GM19452 (cell line): ENCODE results near the gene CBFB.
"Not testable (repeated sequence)": the region's sequence is repeated elsewhere in the genome, so short reads cannot be mapped to it uniquely, and the experiment has no call there.

Source experiments
- ATAC-seq: cut with Tn5 transposase; IDR thresholded peaks from one replicate; pipeline ENCODE4 v1.9.1; 2021; ENCODE audit not compliant: unreplicated experiment

The CBFB gene

DNA sequence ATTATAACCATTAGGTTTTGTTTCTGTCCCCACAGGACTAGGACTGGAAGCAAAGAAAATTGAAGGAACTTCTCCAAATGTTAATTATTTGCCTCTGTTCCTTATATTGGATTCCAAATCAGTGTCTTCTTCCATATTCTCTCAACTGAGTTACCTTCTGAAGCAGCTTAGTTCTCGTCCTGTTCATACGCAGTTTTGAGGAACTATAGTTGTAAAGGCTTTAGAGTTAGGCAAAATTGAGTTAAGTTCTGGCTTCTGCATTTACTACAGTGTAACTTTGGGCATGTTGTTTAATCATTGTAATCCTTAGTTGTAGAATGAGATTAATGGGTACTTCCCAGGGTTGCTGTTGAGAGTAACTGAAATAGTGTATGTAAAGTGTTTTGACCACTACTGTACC, 11.2 kb downstream of the CBFB start:
- ATAC-seq: no peak

DNA sequence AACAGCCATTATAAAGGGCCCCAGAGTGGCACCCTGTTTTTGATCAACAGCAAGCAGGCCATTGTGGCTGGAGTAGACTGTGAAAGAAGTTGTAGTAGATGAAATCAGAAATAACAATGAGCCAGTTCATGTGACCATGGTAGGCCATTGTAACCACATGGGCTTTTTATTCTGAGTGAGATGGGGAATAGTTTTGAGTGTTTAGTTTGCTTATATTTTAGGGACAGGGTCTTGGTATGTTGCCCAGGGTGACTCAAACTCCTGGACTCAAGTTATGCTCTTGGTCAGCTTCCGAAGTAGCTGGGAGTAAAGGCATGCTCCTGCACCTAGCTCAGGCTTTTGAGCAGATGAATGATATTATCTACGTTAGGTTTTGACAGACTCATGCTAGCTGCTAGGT, 12.0 kb downstream of the CBFB start:
- no peak for ATAC-seq

DNA sequence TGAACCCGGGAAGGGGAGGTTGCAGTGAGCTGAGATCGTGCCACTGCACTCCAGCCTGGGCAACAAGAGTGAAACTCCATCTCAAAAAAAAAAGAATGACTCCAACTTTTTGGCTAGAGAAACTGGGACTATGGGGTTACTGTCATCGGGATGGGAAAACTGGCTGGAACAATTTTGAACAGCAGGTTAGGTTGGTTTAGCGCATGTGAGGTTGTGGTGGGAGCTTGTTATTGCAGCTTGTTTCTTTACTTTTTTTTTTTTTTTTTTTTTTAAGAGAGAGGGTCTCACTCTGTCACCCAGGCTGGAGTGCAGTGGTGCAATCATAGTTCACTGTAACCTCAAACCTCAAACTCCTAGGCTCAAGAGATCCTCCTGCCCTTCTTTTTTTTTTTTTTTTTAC, 12.6 kb downstream of the CBFB start:
- ATAC-seq: not testable (repeated sequence)

DNA sequence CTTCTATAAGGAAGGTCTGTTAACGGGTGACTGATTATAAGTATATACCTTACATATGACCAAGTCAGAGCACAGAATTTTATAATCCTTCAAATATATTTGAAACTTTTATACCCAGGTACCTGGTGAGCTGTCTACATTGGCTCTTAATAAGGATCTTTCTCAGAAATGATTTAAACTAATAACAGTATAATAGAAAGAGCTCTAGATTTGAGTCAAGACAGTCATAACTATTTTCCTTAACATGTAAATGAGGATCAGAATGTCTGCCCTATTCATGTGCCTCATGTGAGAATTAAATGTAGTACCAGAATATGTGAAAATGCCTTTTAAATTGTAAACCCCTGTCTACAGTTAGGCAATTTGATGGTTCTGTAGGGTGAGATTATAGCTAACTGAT, 14.5 kb downstream of the CBFB start:
- no peak for ATAC-seq

DNA sequence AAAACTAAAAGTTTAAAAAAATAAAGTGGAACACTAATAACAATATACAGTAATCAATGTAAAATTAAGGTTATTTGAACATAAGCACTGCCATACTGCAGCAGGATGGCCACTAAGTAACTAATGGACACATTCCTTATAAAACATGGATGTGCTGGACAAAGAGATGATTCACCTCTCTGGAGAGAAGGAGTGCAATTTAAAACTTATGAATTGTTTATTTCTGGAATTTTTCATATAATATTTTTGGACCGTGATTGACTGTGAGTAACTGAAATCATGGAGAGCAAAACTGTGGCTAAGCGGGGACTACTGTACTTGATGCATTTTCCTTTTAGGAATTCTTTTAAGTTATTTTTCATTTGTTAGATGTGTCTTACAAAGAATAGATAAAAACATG, 21.8 kb downstream of the CBFB start:
- ATAC-seq: no peak

DNA sequence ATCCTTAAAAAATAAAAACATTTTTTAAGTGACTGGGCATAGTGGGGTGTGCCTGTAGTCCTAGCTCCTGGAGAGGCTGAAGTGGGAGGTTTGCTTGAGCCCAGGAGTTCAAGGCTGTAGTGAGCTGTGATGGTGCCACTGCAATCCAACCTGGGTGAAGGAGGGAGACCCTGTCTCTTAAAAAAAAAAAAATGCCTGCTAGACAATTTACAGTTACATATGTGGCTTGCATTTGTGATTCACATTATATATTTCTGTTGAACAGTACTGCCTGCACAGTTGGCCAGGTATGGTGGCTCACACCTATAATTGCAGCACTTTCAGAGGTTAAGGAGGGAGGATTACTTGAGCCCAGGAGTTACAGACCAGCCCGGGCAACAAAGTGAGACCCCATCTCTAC, 23.4 kb downstream of the CBFB start:
- no peak for ATAC-seq

DNA sequence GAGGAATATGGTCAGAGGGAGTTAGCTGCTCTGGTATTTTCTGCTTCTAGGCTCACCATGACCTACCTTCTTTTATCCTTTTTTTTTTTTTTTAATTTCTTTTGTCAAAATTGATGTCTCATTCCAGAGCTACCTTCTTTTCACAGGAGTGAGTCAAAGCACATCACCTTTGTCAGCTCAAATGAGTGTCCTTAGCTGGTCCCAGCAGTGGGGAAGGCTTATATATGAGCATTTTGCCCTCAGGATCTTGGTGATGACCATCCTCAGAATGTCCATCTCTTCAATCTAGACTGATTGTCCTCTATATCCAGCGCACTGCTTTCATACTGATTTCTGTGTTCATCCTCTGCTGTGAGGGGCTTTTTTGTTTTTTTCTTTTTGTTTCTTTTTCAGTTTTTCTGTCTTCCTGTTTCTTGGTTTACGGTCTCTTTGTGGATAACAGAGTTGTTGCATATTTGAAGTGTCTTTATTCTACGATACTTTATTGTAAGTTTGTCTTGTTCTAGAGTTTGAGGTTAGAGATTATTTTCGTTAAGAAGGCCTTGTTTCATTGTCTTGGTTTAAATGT, 24.9 kb downstream of the CBFB start:
- no peak for ATAC-seq

DNA sequence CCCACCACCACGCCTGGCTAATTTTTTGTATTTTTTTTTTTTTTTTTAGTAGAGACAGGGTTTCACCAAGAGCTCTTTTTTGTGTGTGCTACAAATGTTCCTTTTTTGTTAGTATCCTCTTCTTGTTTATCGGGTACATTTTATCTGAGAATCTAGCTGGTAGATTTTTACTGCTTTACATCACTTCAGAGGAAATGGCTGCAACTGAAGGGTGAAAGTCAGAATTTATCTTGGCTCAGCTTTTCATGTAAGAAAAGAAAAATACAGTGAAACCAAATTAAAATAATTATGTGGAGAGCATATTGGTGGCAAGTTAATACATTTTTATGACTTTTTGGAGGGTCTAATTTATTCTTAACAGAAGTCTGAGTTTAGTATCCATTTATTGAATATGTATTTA, 26.0 kb downstream of the CBFB start:
- no peak for ATAC-seq

DNA sequence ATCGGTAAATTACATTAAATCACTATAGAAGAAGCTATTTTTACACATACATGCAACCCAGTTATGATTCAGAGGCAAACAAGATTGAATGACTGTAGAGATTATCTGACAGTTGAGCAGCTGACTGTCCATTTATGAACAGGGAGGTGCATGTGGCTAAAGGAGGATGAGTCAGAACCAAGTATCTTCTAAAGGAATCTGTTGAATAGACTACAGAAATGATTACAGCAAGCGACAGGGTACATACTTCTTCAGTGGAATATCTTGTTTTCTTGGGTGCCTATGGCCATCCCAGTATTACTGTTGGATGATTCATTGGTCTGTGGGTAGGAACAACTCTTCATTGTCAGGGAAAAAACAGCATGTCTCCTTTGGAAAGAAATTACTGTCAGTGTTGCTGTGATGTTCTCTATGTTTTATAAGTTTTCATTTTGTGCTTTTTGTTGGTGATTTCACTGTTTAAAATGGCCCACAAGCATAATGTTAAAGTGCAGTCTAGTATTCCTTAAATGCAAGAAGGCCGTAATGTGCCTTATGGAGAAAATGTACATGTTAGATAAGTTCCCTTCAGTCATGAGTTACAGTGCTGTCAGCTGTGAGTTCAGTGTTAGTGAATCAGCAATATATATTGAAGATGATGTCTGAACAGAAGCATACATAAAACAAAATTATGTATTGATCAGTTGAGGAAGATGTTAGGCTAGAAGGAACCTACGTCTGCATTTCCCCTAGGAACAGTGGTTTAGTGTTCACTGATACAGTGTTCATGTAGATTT, 27.0 kb downstream of the CBFB start:
- ATAC-seq: no peak

DNA sequence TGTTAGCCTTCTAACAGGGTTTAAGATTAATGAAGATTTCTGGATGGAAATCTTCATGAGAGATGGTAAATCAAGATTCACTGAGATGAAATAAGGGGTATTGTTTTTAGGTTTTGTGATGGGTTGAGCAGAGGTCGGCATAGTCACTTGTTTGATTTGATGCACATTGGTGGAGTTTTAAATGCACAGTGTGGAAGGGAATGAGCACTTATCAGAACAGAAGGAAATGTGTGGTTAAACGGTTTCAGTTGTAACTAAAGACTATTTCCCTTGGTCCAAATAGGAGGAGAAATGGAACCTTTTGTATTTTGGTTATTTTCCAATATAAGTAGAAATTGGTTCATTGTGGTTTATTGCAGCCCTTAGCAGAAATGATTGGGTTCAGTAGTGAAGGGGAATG, 34.1 kb downstream of the CBFB start:
- ATAC-seq: no peak

DNA sequence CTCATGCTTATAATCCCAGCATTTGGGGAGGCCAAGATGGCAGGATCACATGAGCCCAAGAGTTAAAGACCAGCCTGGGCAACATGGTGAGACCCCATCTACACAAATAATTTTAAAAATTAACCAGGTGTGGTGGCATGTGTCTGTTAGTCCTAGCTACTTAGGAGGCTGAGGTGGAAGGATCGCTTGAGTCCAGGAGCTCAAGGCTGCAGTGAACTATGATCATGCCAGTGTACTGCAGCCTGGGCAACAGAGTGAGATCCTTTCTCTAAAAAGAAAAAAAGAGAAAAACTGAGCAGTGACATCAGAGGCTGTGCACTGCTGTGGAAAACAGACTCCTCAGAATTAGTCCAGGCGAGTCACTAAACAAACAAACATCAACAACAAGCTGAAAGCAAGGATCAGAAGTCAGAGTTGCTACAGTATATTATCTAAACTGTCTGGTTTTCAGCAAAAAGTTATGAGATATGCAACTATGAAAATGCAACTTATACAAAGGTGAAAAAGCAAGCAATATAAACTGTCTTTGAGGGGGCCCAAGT, 39.3 kb downstream of the CBFB start:
- ATAC-seq: no peak

DNA sequence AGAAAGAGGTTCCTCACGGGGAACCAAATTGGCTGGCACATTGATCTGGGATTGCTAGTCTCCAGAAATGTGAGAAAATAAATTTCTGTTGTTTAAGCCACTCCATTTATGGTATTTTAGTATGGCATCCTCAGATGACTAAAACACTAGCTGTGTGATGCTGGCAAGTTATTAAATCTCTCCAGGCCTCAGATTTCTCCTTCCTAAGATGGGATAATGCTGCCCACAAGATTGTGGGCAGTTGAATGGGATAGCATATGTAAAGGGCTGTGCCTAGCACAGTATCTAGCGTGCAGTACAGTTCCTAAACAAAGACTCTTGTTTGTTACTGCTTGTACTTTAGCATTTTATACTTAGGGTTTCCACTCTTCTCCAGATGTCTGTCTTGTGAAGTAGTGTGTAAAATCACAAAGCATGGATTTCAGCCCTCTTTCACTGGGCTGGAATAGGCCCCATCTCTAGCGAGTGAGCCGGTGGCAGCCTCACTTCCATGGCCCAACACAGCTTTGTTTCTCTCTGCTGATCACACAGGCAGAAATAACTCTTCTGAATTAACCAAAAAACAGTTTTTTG, 42.6 kb downstream of the CBFB start:
- ATAC-seq: no peak

DNA sequence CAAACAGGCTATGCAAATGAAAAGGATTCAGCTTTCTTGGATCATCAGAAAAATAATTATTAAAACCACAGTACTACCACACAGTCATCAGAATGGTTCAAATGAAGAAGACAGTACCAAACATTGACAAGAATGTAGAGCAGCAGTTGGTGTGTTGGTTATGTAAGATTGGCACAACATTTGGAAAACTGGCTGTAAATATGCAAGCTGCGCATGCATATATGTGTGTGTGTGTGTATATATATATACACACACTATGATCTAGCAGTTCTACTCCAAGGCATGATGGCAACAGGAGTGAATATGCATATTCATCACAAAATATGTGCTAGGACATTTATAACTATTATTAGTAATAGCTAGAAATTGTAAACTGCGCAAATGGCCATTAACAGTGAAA, 46.4 kb downstream of the CBFB start:
- no peak for ATAC-seq

DNA sequence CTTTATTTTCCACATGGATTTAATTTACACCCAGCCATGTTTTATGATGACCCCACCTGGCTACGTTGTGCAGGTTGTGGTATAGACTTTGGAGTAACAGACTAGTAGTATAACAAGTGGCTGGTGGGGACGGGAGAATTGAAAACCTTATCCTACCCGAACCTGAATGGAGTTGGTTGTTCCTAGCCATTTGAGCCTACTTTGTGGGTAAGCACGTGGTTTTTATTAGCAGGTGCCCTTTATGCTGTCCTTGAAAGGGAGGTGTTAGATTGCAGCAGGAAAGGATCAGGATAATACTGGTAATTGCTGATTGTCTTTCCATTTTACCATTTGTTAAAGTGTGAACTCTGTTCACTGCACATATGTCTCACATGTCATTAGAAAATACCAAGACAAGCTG, 48.9 kb downstream of the CBFB start:
- ATAC-seq: no peak

DNA sequence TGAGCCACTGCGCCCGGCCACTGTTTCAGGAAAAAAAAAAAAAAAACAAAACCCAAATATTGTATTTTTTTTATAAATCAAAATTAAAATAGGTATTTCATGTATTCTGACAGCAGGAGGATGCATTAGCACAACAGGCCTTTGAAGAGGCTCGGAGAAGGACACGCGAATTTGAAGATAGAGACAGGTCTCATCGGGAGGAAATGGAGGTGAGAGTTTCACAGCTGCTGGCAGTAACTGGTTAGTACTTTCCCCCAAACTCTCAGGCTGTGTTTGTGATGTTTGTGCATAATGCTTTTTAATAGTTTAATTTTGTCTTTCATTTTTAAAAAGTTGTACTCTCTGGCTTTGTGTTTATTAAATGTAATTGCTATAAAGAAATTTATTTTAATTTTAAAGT, 53.2 kb downstream of the CBFB start:
- no peak for ATAC-seq

DNA sequence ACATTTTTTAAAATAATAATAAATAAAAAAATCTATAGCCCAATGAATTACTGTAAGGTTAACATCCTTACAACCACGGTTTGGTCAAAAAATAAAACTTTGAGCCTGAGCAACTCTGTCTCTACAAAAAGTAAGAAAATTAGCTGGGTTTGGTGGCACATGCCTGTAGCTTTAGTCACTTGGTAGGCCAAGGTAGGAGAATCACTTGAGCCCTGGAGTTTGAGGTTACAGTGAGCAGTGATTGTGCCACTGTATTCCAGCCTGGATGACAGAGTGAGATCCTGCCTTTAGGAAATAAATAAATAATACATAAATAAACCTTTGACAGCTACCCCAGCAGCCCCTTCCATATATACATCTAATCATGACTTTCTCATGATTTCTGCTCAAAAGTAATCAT, 53.9 kb downstream of the CBFB start:
- no peak for ATAC-seq

DNA sequence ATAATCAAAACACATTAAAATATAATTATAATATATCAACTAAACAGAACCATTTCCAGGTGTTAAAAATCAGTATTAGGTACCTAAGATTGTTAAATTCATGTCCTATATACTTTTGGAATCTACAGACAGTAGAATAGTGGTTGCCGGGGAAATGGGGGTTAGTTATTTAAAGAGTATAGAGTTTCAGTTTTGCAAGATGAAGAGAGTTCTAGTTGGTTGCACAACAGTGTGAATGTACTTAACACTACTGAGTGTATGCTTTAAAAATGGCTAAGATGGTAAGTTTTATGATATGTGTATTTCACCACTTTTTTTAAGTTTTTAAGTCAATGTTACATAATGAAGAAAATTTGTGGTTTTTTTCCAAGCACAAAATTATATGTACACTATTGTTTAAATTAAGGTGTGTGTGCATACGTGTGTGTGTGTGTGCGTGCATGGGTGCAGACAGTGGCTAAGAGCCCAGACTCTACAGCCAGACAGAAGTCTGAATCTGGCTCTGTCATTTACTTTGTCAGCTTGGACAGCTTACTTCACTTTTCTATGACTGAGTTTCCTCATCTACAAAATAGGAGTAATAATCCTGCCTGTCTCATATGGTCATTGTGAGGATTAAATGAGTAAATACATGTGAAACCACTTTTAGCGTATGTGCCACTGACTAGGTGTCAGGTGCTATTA, 55.5 kb downstream of the CBFB start:
- ATAC-seq: no peak

DNA sequence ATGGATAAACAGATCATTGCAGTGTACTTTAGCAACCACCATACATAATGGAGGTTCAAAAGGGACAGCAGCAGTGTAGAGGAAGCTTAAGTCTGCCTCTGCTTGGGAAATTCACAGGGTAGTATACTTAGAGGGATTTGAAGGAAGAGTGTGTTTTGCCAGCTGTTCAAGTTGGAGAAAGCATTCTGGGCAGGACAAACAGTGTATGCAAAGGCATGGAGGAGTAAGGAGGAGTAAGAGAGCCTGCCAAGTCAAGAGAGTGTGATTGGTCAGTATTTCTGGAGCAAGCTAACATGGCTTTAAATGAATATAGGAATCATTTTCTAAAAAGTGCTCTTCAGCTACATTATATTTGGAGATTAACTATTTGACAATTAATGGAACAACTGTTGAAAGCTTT, 57.9 kb downstream of the CBFB start:
- ATAC-seq: no peak

DNA sequence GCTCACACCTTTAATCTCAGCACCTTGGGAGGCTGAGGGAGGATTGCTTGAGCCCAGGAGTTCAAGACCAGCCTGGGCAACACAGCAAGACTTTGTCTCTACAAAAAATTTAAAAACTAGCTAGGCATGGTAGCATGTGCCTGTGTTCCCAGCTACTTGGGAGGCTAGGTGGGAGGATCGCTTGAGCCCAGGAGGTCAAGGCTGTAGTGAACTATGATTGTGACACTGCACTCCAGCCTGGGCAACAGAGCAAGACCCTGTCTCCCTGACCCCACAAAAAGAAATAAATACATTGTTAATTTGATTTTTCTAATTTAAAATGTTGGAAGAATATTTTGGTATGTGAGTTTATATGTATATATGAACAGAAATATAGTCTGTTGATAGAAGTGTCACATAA, 58.3 kb downstream of the CBFB start:
- no peak for ATAC-seq

DNA sequence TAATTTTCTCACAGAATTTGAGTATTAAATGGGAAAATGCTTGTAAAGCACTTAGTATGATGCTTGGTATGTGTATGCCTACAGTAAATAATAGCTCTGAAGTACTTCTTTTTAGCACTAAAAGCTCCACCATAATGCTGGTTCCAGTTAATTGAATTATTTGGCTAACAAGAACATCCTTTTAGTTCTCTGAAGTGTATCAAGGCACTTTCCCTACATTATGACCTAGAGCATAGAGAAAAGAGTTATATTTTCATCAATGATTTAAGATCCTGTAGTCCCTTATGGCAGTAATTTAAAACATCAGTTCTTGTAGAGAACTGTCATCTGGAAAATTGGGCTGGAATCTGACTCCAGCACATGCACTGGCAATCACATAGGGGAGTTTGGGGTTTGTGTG, 58.9 kb downstream of the CBFB start:
- ATAC-seq: no peak

DNA sequence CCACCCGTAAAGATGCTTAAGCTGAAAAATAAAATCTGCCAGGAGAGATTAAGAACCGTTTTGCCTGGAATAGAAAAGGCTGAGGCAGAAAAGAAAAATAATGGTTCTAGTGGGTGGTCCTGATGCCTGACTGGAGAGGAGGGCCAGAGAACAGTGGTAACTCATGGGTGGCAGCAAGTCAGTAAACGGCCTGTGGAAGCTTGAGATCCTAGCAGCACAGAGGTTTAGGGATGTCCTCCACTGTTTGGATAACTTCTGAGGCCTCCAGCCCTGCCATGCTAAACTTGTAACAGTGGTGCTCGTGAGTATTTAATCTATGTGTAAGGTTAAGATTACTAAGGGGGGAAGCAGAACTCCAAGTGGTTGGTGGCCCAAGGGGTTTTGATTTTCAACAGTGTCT, 59.6 kb downstream of the CBFB start:
- no peak for ATAC-seq

DNA sequence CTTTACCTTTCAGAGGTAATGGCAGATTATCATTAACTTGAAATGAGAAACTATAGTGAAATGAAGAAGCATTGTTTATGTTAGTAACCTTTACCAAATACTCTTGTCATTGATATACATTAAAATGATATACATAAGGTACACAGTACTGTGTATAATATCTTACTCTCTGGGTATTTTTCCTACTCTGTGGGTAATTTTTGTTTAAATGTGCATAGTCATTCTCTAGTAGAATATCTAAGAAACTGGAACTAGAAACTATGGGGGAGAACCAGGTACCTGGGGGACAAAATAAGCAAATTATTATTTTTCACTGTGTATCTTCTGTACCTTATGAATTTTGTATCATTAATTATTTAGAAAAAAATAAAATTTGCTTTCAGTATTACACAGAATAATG, 60.2 kb downstream of the CBFB start:
- ATAC-seq: no peak
